ENCODE data around the gene NPR2.

NPR2 gene

DNA sequence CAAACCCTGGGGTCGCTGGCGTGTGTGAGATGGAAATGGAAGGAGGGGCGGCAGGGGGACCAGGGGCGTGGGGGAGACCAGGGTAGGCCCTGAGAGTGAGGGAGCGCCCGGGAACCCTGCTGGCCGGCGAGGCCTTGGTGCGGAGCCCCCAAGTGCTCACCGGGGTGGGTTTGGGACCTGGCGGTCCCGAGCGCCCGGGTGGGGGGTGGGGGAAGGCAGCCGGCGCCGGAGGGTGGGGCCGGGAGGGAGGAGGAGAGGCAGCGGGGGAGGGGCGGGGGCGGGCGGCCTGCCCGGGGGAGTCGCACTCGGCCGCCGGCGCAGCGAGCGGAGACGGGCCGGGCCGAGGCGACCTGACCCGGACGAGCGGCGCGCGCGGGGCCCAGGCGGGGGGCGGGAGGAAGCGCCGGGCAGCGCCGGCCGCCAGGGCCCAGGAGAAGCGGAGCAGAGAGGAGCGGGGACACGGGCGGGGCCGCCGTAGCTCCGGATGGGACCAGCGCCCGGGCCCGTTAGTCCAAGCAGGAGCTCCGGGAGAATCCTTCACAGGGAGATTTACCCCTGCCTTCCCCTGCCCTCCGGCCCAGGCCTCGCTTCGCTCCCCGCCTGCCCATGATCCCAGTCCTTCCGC, at the start of gene NPR2:
TSS of gene NPR2 (plus strand) at position 295 of the 625 bp plus-strand sequence. CDS start 818 bp downstream, outside the sequence.
- no peak for DNase-seq

GRCh38 chr9:35741740-35742139, 49.7 kb upstream of the NPR2 start:
- DNase-seq, result no peak

- no peak for DNase-seq
Measured at GRCh38 chr9:35743452-35743851, 47.9 kb upstream of the NPR2 start.

- no peak for DNase-seq
Measured at GRCh38 chr9:35743880-35744518, 47.4 kb upstream of the NPR2 start.

DNA sequence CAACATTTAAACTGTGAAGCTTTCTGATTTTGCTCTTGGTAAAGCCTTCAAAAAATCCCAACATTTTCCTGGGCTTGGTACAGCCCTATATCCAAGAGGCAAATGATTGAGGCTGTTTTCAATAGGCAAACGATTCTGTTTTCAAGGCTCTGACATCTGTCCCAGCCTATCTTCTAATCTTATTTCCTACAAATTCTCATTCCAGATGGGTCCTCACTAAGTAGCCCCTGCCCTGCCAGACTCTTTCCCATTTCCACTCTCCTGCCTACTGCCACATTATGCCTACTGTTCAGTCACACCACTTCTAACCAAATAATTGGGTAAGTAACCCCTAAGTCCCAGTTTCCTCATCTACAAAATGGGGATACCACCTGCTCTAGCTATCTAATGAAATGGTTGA, 45.8 kb upstream of the NPR2 start:
- no peak for DNase-seq

GRCh38 chr9:35746583-35746982, 44.8 kb upstream of the NPR2 start:
- DNase-seq, result no peak

DNA sequence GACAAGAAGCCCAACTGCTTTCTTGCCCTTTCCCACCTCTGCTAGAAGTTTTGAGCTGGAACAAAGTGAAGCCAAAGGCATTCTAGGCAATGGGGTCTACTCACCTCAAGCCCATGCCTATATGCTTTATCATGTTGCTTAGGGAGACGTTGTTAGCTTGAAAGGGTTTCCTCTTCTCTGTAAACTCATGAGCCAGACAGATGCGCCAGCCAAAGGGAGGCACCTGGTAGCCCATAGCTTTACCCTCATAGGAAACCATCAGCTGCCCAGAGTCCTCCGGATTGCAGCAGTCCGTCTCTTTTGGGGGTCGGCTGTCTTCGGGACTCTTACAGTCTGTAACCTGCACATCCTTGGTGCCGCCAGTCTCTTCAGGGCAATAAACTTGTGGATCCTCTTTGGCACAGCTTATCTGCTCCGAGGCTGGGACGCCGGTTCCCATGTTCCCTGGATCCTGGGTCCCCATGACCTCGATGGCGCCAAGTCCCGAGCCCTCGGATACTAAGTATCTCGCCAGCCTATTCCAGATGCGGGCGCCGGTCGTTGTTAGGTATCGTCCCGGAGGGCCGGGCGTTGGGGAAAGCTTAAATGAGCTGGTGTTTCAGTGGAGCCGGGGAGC, 43.0 kb upstream of the NPR2 start:
- no peak for DNase-seq

DNA sequence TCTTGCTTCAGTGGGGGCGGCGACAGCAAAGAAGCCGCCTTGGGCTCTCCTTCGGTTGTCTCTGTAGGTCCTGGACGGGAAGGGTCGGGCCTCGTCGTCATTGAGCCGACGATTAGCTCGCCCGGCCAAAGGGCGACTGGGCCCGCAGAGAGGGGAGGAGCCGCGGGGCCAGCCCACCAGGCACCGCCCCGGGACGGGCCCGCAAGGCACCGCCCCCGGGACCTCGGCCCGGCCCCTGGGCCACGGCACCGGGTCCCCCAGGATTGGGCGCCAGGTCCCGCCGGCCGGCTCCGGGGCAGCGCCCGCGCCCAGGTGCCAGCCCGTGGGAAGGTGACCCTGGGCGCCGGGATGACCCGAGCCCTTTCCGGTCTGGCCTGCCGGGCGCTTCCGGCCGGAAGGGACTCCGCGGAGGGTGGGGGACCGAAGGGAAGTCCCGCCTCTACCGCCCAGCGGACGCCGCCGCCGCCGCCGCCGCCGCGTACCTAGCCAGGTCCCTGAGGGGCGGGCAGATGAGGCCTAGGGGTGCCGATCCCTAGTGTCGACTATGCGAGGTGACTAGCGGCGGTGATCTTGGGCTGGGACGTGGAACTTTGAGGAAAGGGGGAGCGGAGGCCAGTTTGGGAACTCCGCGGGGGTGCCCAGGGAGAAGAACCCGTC, 42.4 kb upstream of the NPR2 start, which contains the start of the genes GBA2 and RGP1:
TSS of gene GBA2 (minus strand) at position 371 of the 657 bp plus-strand sequence. CDS start 524 bp downstream, outside the sequence.
TSS of gene RGP1 (plus strand) at position 430 of the 657 bp plus-strand sequence. CDS start 469 bp downstream, outside the sequence.
- peak; percentile 70 for DNase-seq

DNA sequence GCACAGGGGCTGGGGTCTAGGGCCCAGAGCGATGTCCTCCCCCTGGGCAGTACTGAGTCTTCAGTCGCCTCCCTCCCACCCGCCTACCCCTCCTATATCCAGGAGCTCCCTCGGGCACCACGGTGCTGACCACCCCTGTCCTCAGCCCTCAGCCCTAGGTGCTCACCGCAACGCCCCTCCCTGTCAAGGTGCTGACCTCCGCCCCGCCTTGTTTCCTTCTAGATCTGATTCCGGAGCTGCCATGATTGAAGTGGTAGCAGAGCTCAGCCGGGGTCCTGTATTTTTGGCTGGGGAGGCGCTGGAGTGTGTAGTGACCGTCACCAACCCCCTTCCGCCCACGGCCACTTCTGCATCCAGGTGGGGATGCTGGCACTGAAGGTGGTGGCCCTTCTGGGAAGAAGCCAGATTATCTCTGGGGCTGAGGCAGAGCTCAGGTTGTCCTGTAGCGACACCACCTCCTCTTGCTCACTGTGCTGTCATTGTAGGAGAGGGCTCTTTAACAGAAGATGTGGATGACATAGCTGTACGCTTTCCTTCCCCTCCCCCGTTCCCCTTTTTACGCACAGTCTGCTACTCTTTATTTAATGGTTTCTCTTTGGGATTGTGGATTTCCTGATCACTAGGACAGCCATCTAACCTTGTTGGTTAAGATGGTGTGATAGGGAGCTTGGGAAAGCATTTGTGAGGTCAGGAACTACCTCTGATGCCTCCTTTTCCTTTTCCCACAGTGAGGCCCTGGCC, 41.7 kb upstream of the NPR2 start:
- peak; percentile 26 for DNase-seq

- no peak for DNase-seq
Measured at GRCh38 chr9:35750256-35750531, 41.2 kb upstream of the NPR2 start.

- DNase-seq, result no peak
Measured at GRCh38 chr9:35753466-35753865, 37.9 kb upstream of the NPR2 start.

DNA sequence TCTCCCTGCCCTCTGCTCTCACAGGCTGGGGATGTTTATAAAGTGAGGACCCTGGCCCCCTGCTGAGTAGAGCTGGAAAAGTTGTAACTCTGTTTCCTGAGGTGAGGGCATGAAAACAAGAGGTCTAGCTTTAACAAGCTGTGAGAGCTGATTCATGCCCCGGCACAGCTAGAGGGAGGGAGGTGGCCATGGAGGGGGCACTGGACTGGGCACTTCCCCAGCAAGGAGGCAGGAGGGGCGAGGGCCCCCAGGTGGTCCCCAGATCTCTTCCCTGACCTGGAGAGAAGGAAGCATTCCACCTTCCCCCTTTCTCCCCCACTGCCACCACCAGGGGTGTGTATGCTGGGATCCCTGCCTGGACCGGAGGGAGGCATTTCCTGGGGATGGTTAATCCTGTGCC, 37.1 kb upstream of the NPR2 start, which contains the start of gene MSMP:
TSS of gene MSMP (minus strand) at position 13 of the 400 bp plus-strand sequence. CDS start 147 bp downstream, outside the sequence.
- DNase-seq, result no peak

- no peak for DNase-seq
Measured at GRCh38 chr9:35755071-35755470, 36.3 kb upstream of the NPR2 start.

DNA sequence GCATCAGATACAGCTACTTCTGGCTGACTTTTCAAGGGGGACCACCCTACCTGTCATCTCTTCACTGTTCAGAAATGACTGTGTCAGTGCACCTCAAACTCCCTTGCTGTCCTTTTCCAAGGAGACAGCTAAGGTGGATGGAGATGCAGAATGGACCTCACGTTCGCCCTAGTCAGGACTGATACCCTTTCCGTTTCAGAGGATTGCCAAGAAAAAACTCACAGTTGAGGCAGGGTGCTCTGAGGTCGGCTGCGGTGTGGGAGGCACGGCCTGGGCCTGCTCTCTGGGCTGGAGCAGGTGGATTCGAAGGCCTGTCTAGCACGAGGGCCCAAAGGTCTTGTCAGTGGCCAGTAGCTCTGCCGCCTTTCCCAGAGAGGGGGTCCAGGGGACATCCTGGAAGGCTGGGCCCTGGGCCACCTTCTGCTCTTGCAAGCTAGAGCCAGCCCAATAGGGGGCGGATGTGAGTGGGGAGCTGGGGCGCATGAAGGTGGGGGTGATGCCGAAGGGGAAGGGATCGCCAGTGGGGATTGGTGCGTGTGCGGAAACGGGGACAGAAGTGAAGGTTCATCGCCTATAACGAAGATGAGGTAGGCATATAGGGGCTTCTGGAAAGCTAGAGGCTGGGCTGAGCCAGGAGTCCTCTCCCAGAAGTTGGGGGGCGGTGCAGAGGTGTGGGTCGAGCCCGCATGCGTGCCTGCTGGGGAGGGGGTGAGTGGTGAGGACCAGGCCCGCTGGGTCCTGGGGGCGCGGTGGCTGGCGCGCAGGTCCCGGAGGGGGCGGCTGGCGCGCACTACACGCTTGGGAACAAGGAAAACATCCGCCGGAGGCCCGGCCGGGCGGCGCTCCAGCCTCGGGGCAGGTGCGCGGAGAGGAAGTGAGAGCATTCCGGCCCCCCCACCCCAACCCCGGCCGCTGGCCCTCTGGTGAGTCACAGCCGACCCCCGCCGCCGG, 34.8 kb upstream of the NPR2 start:
- peak; percentile 81 for DNase-seq

DNA sequence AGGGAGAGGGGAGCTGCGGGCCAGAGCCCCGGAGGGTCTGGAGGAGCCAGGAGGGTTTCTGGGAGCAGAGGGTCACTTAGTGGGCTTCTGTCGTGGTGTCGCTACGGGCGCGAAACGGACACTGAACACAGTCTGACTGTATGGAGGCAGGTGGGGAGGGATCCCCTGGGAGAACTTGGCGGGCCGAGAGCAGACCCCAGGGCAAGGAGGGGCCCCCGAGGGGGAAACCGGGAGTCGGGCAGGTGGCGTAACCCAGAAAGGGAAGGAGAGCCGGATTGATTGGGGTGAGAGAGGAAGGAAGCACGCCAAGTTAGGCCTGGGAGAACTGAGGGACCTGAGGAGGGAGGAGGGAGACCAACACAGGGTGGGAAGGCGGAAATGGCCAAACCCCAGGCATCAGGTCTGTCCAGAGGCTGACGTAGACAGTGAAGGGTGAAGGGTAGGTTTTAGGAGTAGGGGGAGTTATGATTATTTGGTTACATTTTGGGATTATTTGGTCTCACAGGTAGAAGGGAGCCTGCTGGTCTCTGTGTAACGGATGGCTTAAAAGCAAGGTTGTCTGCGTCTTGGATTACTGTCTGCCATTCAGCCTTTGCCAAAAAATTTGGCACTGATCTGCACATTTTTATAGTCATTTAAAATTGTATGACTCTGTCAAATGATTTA, 34.0 kb upstream of the NPR2 start:
- no peak for DNase-seq

GRCh38 chr9:35757892-35758275, 33.5 kb upstream of the NPR2 start:
- DNase-seq, result no peak

GRCh38 chr9:35758475-35759050, 32.8 kb upstream of the NPR2 start:
- no peak for DNase-seq

DNA sequence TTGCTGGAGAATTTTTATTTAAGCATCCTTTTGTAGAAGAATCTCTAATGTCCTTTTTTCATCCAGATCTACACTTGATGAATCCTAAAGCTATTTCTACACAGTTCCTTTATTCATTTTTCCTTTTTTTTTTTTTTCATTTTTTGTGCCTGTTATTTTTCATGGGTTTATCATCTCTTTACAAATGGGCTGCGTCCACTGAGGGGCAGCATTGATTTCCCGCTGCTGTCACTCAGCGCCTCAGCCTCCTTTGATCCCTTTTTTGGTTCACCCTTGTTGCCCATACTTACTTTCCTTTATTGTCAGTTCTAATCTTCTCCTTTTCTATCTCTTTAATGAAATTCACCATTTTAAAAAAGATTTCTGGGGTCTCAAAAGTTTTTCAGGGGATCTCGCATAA, 31.6 kb upstream of the NPR2 start:
- no peak for DNase-seq

DNA sequence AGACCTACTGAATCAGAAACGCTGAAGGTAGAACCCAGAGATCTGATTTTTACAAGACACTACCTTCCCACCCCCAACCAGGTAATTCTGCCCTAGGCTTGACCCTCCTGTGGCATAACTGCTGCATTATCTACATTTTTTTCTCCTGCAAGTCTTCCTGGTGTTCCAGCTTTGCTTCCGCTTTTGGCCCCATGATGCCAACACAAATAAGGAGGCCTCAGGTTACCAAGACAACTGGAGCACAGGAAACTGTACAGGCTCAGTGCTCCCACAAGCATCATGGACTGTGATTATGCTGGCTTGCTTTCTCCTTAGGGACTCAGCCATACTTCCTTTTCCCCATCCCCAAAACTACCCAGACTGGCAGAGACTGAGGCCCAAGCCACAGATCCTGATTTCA, 30.7 kb upstream of the NPR2 start:
- DNase-seq, result no peak

DNA sequence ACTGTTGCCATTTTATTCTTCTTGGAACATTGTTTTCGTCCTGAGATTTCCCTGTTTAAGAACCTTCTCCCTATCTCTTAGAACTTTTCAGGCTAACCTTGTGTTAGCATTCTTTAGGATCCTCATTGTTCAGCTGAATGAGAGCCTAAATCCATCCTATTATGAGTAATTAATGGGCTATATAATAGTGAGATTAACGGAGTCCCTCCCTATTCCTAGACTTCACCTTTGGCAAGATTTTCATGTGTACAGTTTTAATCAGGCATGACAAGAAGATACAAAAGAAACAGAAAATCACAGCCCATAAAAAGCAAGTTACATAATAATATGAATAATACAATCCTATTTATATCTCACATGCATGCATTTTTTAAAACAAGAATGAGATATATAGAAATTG, 28.2 kb upstream of the NPR2 start:
- no peak for DNase-seq

DNA sequence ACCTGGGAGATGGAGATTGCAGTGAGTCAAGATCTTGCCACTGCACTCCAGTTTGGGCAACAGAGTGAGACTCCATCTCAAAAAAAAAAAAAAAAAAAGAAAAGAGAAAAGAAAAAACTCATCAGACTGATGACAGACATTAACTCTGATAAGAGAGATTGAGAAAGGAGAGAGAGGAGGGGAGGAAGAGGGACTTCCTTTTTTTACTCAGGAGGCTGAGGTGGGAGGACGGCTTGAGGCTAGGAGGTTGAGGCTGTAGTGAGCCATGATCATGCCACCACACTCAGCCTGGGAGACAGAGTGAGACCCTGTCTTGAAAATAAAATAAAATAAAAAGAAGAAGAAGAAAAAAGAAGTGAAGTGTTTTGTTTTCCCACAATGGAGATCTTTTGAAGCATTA, 27.6 kb upstream of the NPR2 start:
- no peak for DNase-seq

Measured in stimulated activated CD4-positive, alpha-beta T cell treated with anti-CD3 and anti-CD28 coated beads, Interleukin-4, amount 100 ng/mL, for 1 hour (primary cell).